Neural cell (in vitro differentiated cells): Measurements from ENCODE around the gene CDK5RAP2. TPM values are rescaled to one million over a fixed set of nuclear protein-coding genes. Genes with fewer than 3 reads are reported as not detected.

Experiments used
- H2AFZ ChIP-seq: fragments of 200-600, 300-800 bp; sonication (generic), shearing (Covaris generic); 2 replicates; pipeline ENCODE4 v1.6.0; 2014; ENCODE audit warnings: low read depth, mild to moderate bottlenecking, antibody characterized with exemption, low read length, moderate library complexity
- H3F3A ChIP-seq: fragments of 200-600 bp; shearing (Covaris generic); 2 replicates; pipeline ENCODE4 v1.6.1; 2016; ENCODE audit warnings: mild to moderate bottlenecking, moderate library complexity, mixed read lengths, antibody characterized with exemption, low read length; ENCODE audit not compliant: insufficient read depth, poor library complexity, severe bottlenecking
- H3K27ac ChIP-seq: fragments of 200-600, 300-800 bp; sonication (generic), shearing (Covaris generic); 2 replicates; pipeline ENCODE4 v1.5.1; 2014; ENCODE audit warnings: mild to moderate bottlenecking, low read length, moderate library complexity
- H3K27me3 ChIP-seq: fragments of 300-800, 200-600 bp; sonication (generic), shearing (Covaris generic); 2 replicates; pipeline ENCODE4 v1.6.0; 2014; ENCODE audit warnings: mild to moderate bottlenecking, low read depth, low read length, moderate library complexity; ENCODE audit not compliant: insufficient read depth
- H3K36me3 ChIP-seq: fragments of 300-800, 200-600 bp; sonication (generic), shearing (Covaris generic); 2 replicates; pipeline ENCODE4 v1.5.1; 2014; ENCODE audit warnings: mild to moderate bottlenecking, antibody characterized with exemption, low read length, moderate library complexity; ENCODE audit not compliant: insufficient read depth
- H3K4me2 ChIP-seq: fragments of 300-800, 200-600 bp; sonication (generic), shearing (Covaris generic); 2 replicates; pipeline ENCODE4 v1.6.0; 2014; ENCODE audit warnings: mild to moderate bottlenecking, low read length
- H3K4me3 ChIP-seq: fragments of 300-800, 200-600 bp; sonication (generic), shearing (Covaris generic); 2 replicates; pipeline ENCODE4 v1.5.1; 2014; ENCODE audit warnings: mild to moderate bottlenecking, low read length, moderate library complexity
- H3K79me2 ChIP-seq: fragments of 200-600 bp; shearing (Covaris generic); replicated peaks from 2 replicates; pipeline ENCODE4 v1.6.0; 2014; ENCODE audit warnings: mild to moderate bottlenecking, low read length, moderate library complexity; ENCODE audit not compliant: insufficient read depth
- H3K9ac ChIP-seq: fragments of 300-800, 200-600 bp; sonication (generic), shearing (Covaris generic); 2 replicates; pipeline ENCODE4 v1.6.1; 2016; ENCODE audit warnings: mild to moderate bottlenecking, low read length, mixed read lengths
- H3K9me2 ChIP-seq: fragments of 200-600 bp; shearing (Covaris generic); 2 replicates; pipeline ENCODE4 v1.6.1; 2016; ENCODE audit warnings: mild to moderate bottlenecking, low read length, mixed read lengths; ENCODE audit not compliant: insufficient read depth
- H3K9me3 ChIP-seq: fragments of 200-600, 300-800 bp; sonication (generic), shearing (Covaris generic); 2 replicates; pipeline ENCODE4 v1.6.1; 2016; ENCODE audit warnings: mild to moderate bottlenecking, mixed run types, low read length, moderate library complexity, mixed read lengths
- H4K20me1 ChIP-seq: fragments of 200-600 bp; shearing (Covaris generic); 2 replicates; pipeline ENCODE4 v1.6.1; 2016; ENCODE audit warnings: mild to moderate bottlenecking, mixed run types; ENCODE audit not compliant: insufficient read depth
- CTCF ChIP-seq: fragments of 450-650 bp; IDR thresholded peaks from 2 replicates; pipeline ENCODE4 v1.5.1; 2014; ENCODE audit warnings: antibody characterized with exemption, mild to moderate bottlenecking, moderate library complexity; ENCODE audit not compliant: poor library complexity, severe bottlenecking
- EP300 ChIP-seq: fragments of 450-650 bp; conservative IDR thresholded peaks from 2 replicates; pipeline ENCODE4 v1.6.1; 2014; ENCODE audit warnings: antibody characterized with exemption, mild to moderate bottlenecking, moderate library complexity; ENCODE audit not compliant: poor library complexity, severe bottlenecking
- EZH2 ChIP-seq: fragments of 200-600, 300-800 bp; shearing (Covaris generic), sonication (generic); IDR thresholded peaks from 2 replicates; pipeline ENCODE4 v1.6.1; 2014; ENCODE audit warnings: antibody characterized with exemption, low read length, borderline replicate concordance, mild to moderate bottlenecking; ENCODE audit not compliant: insufficient read depth, poor library complexity, severe bottlenecking
- MXI1 ChIP-seq: fragments of 450-650 bp; conservative IDR thresholded peaks from 2 replicates; pipeline ENCODE4 v1.6.1; 2014; ENCODE audit warnings: antibody characterized with exemption, mild to moderate bottlenecking; ENCODE audit not compliant: poor library complexity, severe bottlenecking
- POLR2AphosphoS5 ChIP-seq: IDR thresholded peaks from 2 replicates; pipeline ENCODE4 v1.6.1; 2012
- RAD21 ChIP-seq: fragments of 450-650 bp; conservative IDR thresholded peaks from 2 replicates; pipeline ENCODE4 v1.6.1; 2014; ENCODE audit warnings: antibody characterized with exemption, mild to moderate bottlenecking, moderate library complexity
- REST ChIP-seq: IDR thresholded peaks from 2 replicates; pipeline ENCODE4 v1.6.1; 2012; ENCODE audit warnings: borderline replicate concordance
- SMC3 ChIP-seq: fragments of 450-650 bp; conservative IDR thresholded peaks from 2 replicates; pipeline ENCODE4 v1.6.1; 2014; ENCODE audit warnings: antibody characterized with exemption, mild to moderate bottlenecking, moderate library complexity; ENCODE audit not compliant: poor library complexity
- TAF1 ChIP-seq: IDR thresholded peaks from 2 replicates; pipeline ENCODE4 v1.6.1; 2012; ENCODE audit warnings: low read depth
- polyA plus RNA-seq: library from polyadenylated mRNA; depleted of rRNA; stranded (reverse); fragments of >200 nt; gene quantifications from 2 replicates; pipeline ENCODE4 v1.2.3, GENCODE V29; 2014

Gene CDK5RAP2
- polyA plus RNA-seq, 1 donor from 2014 or later, result 43.3 TPM

- no peaks in the 10 kb centered on the region for H3K9me2 ChIP-seq
- H3F3A ChIP-seq, result no peaks in the 10 kb centered on the region
- no peak overlapping the region for H2AFZ ChIP-seq
- H3K9me3 ChIP-seq, result no peaks in the 10 kb centered on the region
- no peaks in the 10 kb centered on the region for H3K79me2 ChIP-seq
- no peak overlapping the region for H3K27ac ChIP-seq
- H3K9ac ChIP-seq, result no peak overlapping the region
- H4K20me1 ChIP-seq, result no peaks in the 10 kb centered on the region
- no peak overlapping the region for H3K4me2 ChIP-seq
- H3K36me3 ChIP-seq, result no peaks in the 10 kb centered on the region
- no peak overlapping the region for H3K4me3 ChIP-seq
- H3K27me3 ChIP-seq, result no peaks in the 10 kb centered on the region
- no peak for TF ChIP-seq MXI1
- no peak for TF ChIP-seq REST
- TF ChIP-seq RAD21, result no peak
- no peak for TF ChIP-seq TAF1
- no peak for TF ChIP-seq EZH2
- no peak for TF ChIP-seq SMC3
- TF ChIP-seq POLR2AphosphoS5, result no peak
- no peak for TF ChIP-seq EP300
- TF ChIP-seq CTCF, result no peak
Measured at GRCh38 chr9:120542701-120543490, 37.1 kb downstream of the CDK5RAP2 start.

DNA sequence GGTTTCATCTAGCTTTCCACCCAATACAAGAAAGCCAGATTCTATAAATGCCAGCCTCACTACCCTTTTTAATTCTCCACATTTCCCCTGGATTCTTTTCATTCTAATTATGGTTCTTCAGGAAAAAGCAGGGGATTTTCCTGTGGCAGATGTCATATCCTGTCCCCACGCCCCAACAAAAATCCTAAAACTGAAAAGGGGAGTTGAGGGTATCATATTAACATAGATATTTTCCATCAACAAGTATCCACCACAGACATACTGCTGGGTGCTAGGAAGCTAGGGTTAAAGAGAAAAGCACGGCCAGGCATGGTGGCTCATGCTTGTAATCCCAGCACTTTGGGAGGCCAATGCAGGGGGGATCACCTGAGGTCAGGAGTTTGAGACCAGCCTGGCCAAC lies 38.0 kb downstream of the CDK5RAP2 start:
- Histone ChIP-seq H3F3A (no peaks in the 10 kb centered on the region), H4K20me1 (no peaks in the 10 kb centered on the region), H3K27me3 (no peaks in the 10 kb centered on the region), H3K9me3 (no peaks in the 10 kb centered on the region), H3K4me2 (no peak overlapping the region), H3K4me3 (no peak overlapping the region), H3K9me2 (no peaks in the 10 kb centered on the region), H2AFZ (no peak overlapping the region), H3K9ac (no peak overlapping the region), H3K79me2 (no peaks in the 10 kb centered on the region), H3K36me3 (no peaks in the 10 kb centered on the region), H3K27ac (no peak overlapping the region)
- TF ChIP-seq EZH2, result no peak
- no peak for TF ChIP-seq EP300
- TF ChIP-seq TAF1, result no peak
- TF ChIP-seq MXI1, result no peak
